ENCODE results near the gene EXOC3L2. TPM values are rescaled to one million over a fixed set of nuclear protein-coding genes. Genes with fewer than 3 reads are reported as not detected.

The EXOC3L2 gene
- total and polyA plus RNA-seq, 7 donors = 0.14 to 1.7 (median 0.51) TPM; not detected in 3

DNA sequence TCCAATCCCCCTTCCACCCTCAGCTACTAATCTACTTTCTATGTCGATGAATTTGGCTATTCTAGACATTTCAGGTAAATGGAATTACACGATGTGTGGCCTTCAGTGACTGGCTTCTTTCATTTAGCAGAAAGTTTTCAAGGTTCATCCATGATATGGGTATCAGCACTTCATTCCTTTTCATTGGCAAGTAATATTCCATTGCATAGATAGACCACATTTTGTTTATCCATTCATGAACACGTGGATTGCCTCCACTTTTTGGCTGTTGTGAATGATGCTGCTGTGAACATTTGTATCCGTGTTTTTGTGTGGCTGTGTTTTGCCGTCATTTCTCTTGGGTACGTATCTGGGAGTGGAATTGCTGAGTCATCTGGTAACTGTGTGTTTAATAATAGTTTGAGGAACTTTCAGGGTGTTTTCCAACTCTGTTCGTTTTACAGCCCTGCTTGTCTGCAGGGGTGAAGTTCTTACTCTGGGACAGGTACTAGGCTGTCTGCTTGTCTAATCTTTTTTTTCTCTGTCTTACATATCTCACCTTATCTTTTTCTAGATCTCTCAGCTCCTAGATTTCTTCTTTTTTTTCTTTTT lies 38.3 kb upstream of the EXOC3L2 start:
- 61 to 90% methylated on average over 7 of the region's 7 CpGs for WGBS, 2 donors
- H3K4me3 ChIP-seq = no peak overlapping the region
- DNase-seq = no peak
- H3K27ac ChIP-seq = no peak overlapping the region
- peaks cover 8 to 67% (median 16%) of the 10 kb centered on the region in 4 donors for H3K36me3 ChIP-seq
- intact Hi-C loops (cut with DNase I) = no loop called here
- TF ChIP-seq, protein P1, sequence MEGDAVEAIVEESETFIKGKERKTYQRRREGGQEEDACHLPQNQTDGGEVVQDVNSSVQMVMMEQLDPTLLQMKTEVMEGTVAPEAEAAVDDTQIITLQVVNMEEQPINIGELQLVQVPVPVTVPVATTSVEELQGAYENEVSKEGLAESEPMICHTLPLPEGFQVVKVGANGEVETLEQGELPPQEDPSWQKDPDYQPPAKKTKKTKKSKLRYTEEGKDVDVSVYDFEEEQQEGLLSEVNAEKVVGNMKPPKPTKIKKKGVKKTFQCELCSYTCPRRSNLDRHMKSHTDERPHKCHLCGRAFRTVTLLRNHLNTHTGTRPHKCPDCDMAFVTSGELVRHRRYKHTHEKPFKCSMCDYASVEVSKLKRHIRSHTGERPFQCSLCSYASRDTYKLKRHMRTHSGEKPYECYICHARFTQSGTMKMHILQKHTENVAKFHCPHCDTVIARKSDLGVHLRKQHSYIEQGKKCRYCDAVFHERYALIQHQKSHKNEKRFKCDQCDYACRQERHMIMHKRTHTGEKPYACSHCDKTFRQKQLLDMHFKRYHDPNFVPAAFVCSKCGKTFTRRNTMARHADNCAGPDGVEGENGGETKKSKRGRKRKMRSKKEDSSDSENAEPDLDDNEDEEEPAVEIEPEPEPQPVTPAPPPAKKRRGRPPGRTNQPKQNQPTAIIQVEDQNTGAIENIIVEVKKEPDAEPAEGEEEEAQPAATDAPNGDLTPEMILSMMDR (IDR thresholded peaks at IDR 0.05) = no peak
- TF ChIP-seq EP300 (IDR thresholded peaks at IDR 0.05) (no peak), POLR2A (IDR thresholded peaks at IDR 0.05) (no peak), POLR2AphosphoS5 (IDR thresholded peaks at IDR 0.05) (no peak)
- no peaks in the 10 kb centered on the region for H3K27me3 ChIP-seq
- no peaks in the 10 kb centered on the region for H3K9me3 ChIP-seq
- H3K4me1 ChIP-seq = no peaks in the 10 kb centered on the region

DNA sequence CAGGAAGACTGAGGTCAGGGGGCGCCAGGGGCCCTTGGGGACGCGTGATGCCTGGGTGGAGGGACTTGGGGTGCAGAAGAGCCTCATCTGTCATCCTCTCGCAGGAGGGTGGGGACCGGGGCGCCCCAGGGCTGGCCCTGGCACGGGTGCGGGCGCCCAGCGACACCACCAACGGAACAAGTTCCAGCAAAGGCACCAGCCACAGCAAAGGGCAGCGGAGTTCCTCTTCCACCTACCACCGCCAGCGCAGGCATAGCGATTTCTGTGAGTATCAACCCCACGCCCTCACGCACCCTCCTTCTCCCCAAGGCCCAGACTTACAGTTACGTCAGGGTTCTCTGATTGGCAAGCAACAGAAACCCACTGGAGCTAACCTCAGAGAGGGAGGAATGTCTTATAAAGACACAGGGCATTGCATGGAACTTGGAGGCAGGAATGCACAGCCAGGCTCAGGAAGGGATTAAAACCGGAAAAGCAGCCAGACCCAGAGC lies 35.3 kb upstream of the EXOC3L2 start:
- WGBS, 2 donors = 94% methylated on average over 19 of the region's 19 CpGs
- intact Hi-C loops (cut with DNase I) = no loop called here
- H3K27ac ChIP-seq = no peak overlapping the region

DNA sequence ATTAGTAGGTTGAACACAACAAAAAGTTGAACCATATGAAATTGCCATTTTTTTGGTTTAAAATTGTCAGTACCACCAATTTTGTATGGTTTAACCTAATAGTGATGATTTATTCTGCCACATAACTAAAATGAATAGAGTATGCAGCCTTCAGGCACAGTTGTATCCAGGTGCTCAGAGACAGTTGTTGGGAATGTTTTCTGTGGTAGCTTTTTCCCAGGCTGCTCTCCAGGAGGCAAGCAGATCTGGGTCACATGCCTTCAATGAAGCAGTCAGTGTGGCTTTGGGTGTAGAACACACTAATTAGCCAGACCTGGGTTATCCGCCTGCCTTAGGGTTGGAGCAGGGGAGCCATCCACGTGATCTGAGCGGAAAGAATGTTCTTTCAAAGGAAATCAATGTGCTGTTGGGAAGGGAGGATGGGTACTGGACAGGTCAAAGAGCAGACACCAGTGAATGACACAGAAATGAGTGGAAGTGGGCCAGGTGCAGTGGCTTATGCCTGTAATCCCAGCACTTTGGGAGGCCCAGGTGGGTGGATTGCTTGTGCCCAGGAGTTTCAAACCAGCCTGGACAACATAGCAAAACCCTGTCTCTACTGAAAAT lies 34.5 kb upstream of the EXOC3L2 start:
- no peak for DNase-seq
- no peaks in the 10 kb centered on the region for H3K9me3 ChIP-seq
- no peak overlapping the region for H3K27ac ChIP-seq
- WGBS, 2 donors = 91 to 97% methylated on average over 3 of the region's 3 CpGs
- H3K4me3 ChIP-seq = no peak overlapping the region
- TF ChIP-seq EP300 (IDR thresholded peaks at IDR 0.05) (no peak), POLR2AphosphoS5 (IDR thresholded peaks at IDR 0.05) (no peak), POLR2A (IDR thresholded peaks at IDR 0.05) (no peak)
- TF ChIP-seq, protein P1 (IDR thresholded peaks at IDR 0.05) = no peak
- peaks cover 9 to 77% (median 19%) of the 10 kb centered on the region in 4 donors for H3K36me3 ChIP-seq
- no peaks in the 10 kb centered on the region for H3K4me1 ChIP-seq
- intact Hi-C loops (cut with DNase I) = no loop called here
- H3K27me3 ChIP-seq = no peaks in the 10 kb centered on the region

More for the DNA sequence above, 35.3 kb upstream of the EXOC3L2 start:
- H3K27me3 ChIP-seq = no peaks in the 10 kb centered on the region
- H3K9me3 ChIP-seq = no peaks in the 10 kb centered on the region
- no peak for DNase-seq
- H3K4me3 ChIP-seq = no peak overlapping the region
- TF ChIP-seq POLR2AphosphoS5 (IDR thresholded peaks at IDR 0.05) (no peak), POLR2A (IDR thresholded peaks at IDR 0.05) (no peak), EP300 (IDR thresholded peaks at IDR 0.05) (no peak)
- TF ChIP-seq, protein P1 (IDR thresholded peaks at IDR 0.05) = no peak
- H3K36me3 ChIP-seq = peaks cover 11 to 68% (median 19%) of the 10 kb centered on the region in 4 donors
- H3K4me1 ChIP-seq = no peaks in the 10 kb centered on the region

DNA sequence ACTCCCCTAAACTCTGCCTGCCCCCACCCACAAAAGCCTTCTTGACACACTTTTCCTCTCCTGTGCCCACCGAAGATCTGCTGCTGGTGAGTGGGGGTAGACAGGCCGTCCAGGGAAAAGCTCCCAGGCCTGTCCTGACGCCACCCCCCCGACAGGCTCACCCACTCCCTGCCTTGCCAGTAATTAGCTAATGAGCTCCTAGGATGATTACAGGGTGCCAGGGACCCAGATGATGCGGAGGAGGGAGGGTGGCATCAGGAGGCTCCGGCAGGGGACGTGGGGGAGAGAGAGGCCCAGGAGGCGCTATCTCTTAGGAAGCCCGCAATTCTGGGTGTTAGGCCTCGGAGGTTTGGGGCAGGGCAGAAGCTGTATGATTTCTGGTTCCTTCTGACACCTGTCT lies 32.9 kb upstream of the EXOC3L2 start:
- no peak for TF ChIP-seq POLR2AphosphoS5 (IDR thresholded peaks at IDR 0.05)
- TF ChIP-seq POLR2A (IDR thresholded peaks at IDR 0.05) = no peak
- no peak for TF ChIP-seq EP300 (IDR thresholded peaks at IDR 0.05)
- TF ChIP-seq, protein P1 (IDR thresholded peaks at IDR 0.05) = no peak
- H3K27me3 ChIP-seq = no peaks in the 10 kb centered on the region
- intact Hi-C loops (cut with DNase I) = no loop called here
- H3K4me3 ChIP-seq = no peak overlapping the region
- no peak overlapping the region for H3K27ac ChIP-seq
- DNase-seq = no peak
- H3K4me1 ChIP-seq = no peaks in the 10 kb centered on the region
- whole genome bisulfite sequencing, 2 donors = 95 to 97% methylated on average over 10 of the region's 10 CpGs
- H3K36me3 ChIP-seq = peaks cover 6 to 85% (median 25%) of the 10 kb centered on the region in 4 donors
- H3K9me3 ChIP-seq = no peaks in the 10 kb centered on the region
